OCI-LY3 (cell line): ENCODE results near the gene PARG.
"Not testable (repeated sequence)": the region's sequence is repeated elsewhere in the genome, so short reads cannot be mapped to it uniquely, and the experiment has no call there.

Experiments
- CTCF ChIP-seq: fragments of 200-600, 300-600 bp; sonication (generic); IDR thresholded peaks from 2 replicates; pipeline ENCODE4 v1.5.1; 2014; ENCODE audit warnings: antibody characterized with exemption, low read length, low read depth
- EZH2phosphoT487 ChIP-seq: fragments of 200-600 bp; shearing (Covaris generic); IDR thresholded peaks from 2 replicates; pipeline ENCODE4 v1.6.1; 2018; ENCODE audit warnings: antibody characterized with exemption, mixed run types, low read depth

- TF ChIP-seq CTCF, EZH2phosphoT487: not testable (repeated sequence)
Observed at GRCh38 chr10:49948737-49949136, 6.9 kb upstream of the PARG start.
